Esophagus squamous epithelium (tissue), 4 donors: ENCODE data around the gene TMEM63A.

Experiments used
- CTCF ChIP-seq, 6 experiments: fragments of 450-650 bp in 4 of 6; fragments of 200-600 bp in 2 of 6; sonication (generic) in 2 of 6; IDR thresholded peaks; one replicate each; pipeline ENCODE4 v1.5.1; 2016 to 2019; ENCODE audit warnings: antibody characterized with exemption in 6 of 6, mild to moderate bottlenecking in 4 of 6, moderate library complexity in 4 of 6
- POLR2A ChIP-seq, 4 donors: fragments of 450-650 bp; IDR thresholded peaks; one replicate each; pipeline ENCODE4 v1.6.1; 2017; ENCODE audit warnings: antibody characterized with exemption in 4 of 4, mild to moderate bottlenecking in 4 of 4, moderate library complexity in 3 of 4

GRCh38 chr1:225882694-225883615 lies 775 bp upstream of the TMEM63A start:
- TF ChIP-seq CTCF (IDR thresholded peaks at IDR 0.05) = no peak
- TF ChIP-seq POLR2A (IDR thresholded peaks at IDR 0.05) = no peak
